Stimulated activated CD4-positive, alpha-beta T cell treated with anti-CD3 and anti-CD28 coated beads, Interleukin-2, amount 100 ng/mL, for 24 hours (primary cell): ENCODE data around the gene C16orf90.
"Not testable (repeated sequence)": the region's sequence is repeated elsewhere in the genome, so short reads cannot be mapped to it uniquely, and the experiment has no call there.

Experiments used
- DNase-seq, 2 donors: peaks; one replicate each; pipeline ENCODE4 v3.0.0-alpha.2; 2020

The C16orf90 gene

GRCh38 chr16:3482659-3483241 is 12.5 kb downstream of the C16orf90 start:
- DNase-seq: no peak

GRCh38 chr16:3481696-3482658 is 13.3 kb downstream of the C16orf90 start:
- DNase-seq: no peak

GRCh38 chr16:3480901-3481695 is 14.2 kb downstream of the C16orf90 start:
- no peak for DNase-seq

- DNase-seq: no peak
Observed at GRCh38 chr16:3479654-3480216, 15.6 kb downstream of the C16orf90 start.

- DNase-seq: no peak
Observed at GRCh38 chr16:3478242-3478925, 16.9 kb downstream of the C16orf90 start.

GRCh38 chr16:3476409-3476808 is 18.9 kb downstream of the C16orf90 start:
- no peak for DNase-seq

GRCh38 chr16:3475604-3476375 is 19.5 kb downstream of the C16orf90 start:
- no peak for DNase-seq

- DNase-seq: not testable (repeated sequence)
Observed at GRCh38 chr16:3474870-3475269, 20.4 kb downstream of the C16orf90 start.

GRCh38 chr16:3474136-3474779 is 21.0 kb downstream of the C16orf90 start:
- DNase-seq: no peak

- not testable (repeated sequence) for DNase-seq
Observed at GRCh38 chr16:3473596-3473943, 21.7 kb downstream of the C16orf90 start.

- no peak for DNase-seq
Observed at GRCh38 chr16:3472878-3473595, 22.3 kb downstream of the C16orf90 start.

- DNase-seq: no peak
Observed at GRCh38 chr16:3471518-3472176, 23.6 kb downstream of the C16orf90 start.

- DNase-seq: no peak
Observed at GRCh38 chr16:3470723-3471122, 24.6 kb downstream of the C16orf90 start.

GRCh38 chr16:3469736-3470135 is 25.6 kb downstream of the C16orf90 start:
- DNase-seq: no peak

- no peak for DNase-seq
Observed at GRCh38 chr16:3468501-3468900, 26.8 kb downstream of the C16orf90 start.

GRCh38 chr16:3467921-3468320 is 27.4 kb downstream of the C16orf90 start:
- no peak for DNase-seq

- no peak for DNase-seq
Observed at GRCh38 chr16:3467182-3467581, 28.1 kb downstream of the C16orf90 start.

GRCh38 chr16:3465911-3466584 is 29.2 kb downstream of the C16orf90 start:
- DNase-seq: no peak

GRCh38 chr16:3465301-3465700 is 30.0 kb downstream of the C16orf90 start:
- no peak for DNase-seq
